Motor neuron (in vitro differentiated cells): Measurements from ENCODE around the gene MAP3K3. TPM values are rescaled to one million over a fixed set of nuclear protein-coding genes. Genes with fewer than 3 reads are reported as not detected.

Source experiments
- ATAC-seq, 8 experiments: fragments of 200-7000 bp; cut with Tn5 transposase; replicated peaks in 6 of 8; 2 replicates each; pipeline ENCODE4 v1.8.0; 2021; ENCODE audit warnings: mild to moderate bottlenecking in 8 of 8, moderate library complexity in 8 of 8
- H3K27ac ChIP-seq, 2 donors: fragments of 250-450 bp; sonication (Bioruptor Pico); 2 replicates each; pipeline ENCODE4 v1.9.0; 2021; ENCODE audit warnings: antibody characterized with exemption in 2 of 2, mild to moderate bottlenecking in 2 of 2, moderate library complexity in 1 of 2
- H3K4me1 ChIP-seq, 2 donors: fragments of 250-450 bp; sonication (Bioruptor Pico); replicated peaks in 1 of 2; 2 replicates each; pipeline ENCODE4 v1.6.1; 2021; ENCODE audit warnings: antibody characterized with exemption in 2 of 2, mild to moderate bottlenecking in 2 of 2, moderate library complexity in 1 of 2
- H3K4me3 ChIP-seq, 5 donors: fragments of 250-450 bp; sonication (Bioruptor Pico); 2 replicates each; pipeline ENCODE4 v1.9.0; 2021; ENCODE audit warnings: antibody characterized with exemption in 5 of 5, mild to moderate bottlenecking in 5 of 5, moderate library complexity in 4 of 5
- WGBS, 10 experiments: fragments of 450-650 bp; shearing (Covaris generic); methylation state at CpG; one replicate each; pipeline ENCODE4 v1.0.0; 2022; 5-methylcytosine and 5-hydroxymethylcytosine counted together
- in situ Hi-C, 9 experiments: fragments of 400-800 bp; cut with MboI; loops; one replicate each; pipeline ENCODE4 v1.15.0; 2021; ENCODE audit warnings: low sequenced_read_pairs in 9 of 9, low pct_unique_long_range_greater_than_20kb in 2 of 9; ENCODE audit not compliant: unreplicated experiment in 9 of 9
- total RNA-seq, 8 experiments: library from RNA; unstranded; fragments of 300-600 nt; gene quantifications; 2 replicates each; pipeline versions ENCODE4 v1.2.3 to v1.2.4, GENCODE V29; 2022

Gene MAP3K3
- total RNA-seq, 8 experiments from 2014 or later: 11.0 to 25.4 (median 15.1) TPM

DNA sequence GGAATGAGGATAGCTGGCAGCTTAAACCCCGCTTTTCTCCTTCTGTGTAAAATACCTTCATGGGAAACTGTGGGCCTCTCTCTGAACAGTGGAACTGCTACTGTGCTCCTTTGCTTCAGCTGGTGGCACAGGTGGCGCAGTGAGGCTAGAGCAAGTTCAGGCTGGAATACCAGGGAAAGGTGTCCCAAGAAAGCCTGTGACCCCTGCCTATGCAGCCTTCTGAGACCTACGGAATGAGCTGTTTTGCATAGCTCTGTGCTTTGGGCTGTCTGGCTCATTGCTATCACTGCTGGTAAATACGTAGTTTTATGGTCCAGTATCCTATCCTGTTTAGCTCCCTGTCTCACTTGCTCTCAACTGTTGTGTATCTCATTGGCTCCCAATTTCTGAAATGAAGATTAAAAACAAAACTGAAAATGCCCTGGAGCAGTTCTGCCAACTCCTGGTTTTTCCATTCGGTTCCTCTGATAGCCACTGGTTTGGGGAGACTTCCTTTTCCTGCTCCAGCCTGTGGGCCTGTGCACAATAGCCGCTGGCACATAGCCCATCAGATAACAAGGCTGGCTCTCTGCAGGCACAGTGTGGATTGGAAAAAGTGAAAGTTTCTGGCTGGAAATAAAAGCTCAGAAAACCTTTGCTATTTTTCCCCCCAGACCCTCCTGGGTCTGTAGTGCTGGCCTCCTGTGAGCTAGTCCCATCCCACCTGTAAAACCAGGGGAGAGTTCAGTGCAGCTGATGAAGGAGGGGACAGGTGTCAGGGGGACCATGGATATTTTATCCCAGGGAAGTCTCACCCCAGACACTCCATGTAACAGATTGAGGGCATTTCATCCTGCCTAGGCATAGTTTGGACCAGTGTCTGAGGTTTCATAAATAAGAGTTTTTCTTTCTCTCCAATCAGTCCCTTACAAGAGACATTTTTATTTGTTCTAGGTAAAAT, 53.7 kb downstream of the MAP3K3 start:
- in situ Hi-C loops: no loop called here
- H3K27ac ChIP-seq: no peak overlapping the region
- peak in 5 of 8 experiments; percentile 59 to 84 (median 69) for ATAC-seq
- WGBS, 10 experiments: 76 to 100% (median 90%) methylated on average over 1 to 5 of the region's 6 CpGs; no CpG with 5 or more reads in 2 of the 10 experiments
- no peaks in the 10 kb centered on the region for H3K4me1 ChIP-seq
- no peak overlapping the region for H3K4me3 ChIP-seq

DNA sequence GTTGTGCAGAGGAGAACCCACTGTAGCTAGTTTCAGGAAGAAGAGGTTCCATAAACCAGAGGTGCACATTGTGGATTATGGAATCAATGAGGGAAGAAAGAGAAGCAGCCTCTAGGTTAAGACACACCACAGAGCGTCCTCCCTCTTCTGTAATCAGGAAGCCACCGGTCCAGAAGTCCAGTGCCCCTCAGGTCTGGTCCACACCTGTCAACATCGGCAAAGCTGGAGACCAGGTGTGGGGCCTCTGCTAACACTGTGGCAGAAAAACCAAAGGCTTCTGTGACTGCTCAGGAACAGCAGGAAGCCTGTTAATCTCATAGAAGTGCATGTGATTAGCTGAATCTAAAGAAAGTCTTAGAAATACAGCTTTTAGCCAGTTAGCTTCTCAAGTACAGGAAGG, 54.4 kb downstream of the MAP3K3 start:
- Histone ChIP-seq H3K4me3 (no peak overlapping the region), H3K4me1 (no peaks in the 10 kb centered on the region), H3K27ac (no peak overlapping the region)
- WGBS, 10 experiments: 80 to 95% (median 86%) methylated on average over 2 to 3 of the region's 3 CpGs; no CpG with 5 or more reads in 5 of the 10 experiments
- in situ Hi-C loops: no loop called here
- ATAC-seq: no peak

GRCh38 chr17:63679214-63679613, 57.0 kb downstream of the MAP3K3 start:
- WGBS, 10 experiments: 90 to 100% (median 100%) methylated on average over 2 of the region's 5 CpGs; no CpG with 5 or more reads in 7 of the 10 experiments
- Histone ChIP-seq H3K4me3 (no peak overlapping the region), H3K4me1 (no peaks in the 10 kb centered on the region), H3K27ac (no peak overlapping the region)
- ATAC-seq: no peak
- in situ Hi-C loops: no loop called here

GRCh38 chr17:63680700-63681099, 58.5 kb downstream of the MAP3K3 start:
- no peak for ATAC-seq
- no peak overlapping the region for H3K27ac ChIP-seq
- no peak overlapping the region for H3K4me3 ChIP-seq
- 88 to 100% (median 100%) methylated on average over 1 of the region's 1 CpG; no CpG with 5 or more reads in 2 of the 10 experiments for WGBS, 10 experiments
- in situ Hi-C loops: no loop called here
- H3K4me1 ChIP-seq: no peaks in the 10 kb centered on the region

GRCh38 chr17:63681530-63681929, 59.3 kb downstream of the MAP3K3 start:
- no peak for ATAC-seq
- in situ Hi-C loops: no loop called here
- WGBS, 10 experiments: 60 to 100% (median 94%) methylated on average over 1 to 6 of the region's 8 CpGs; no CpG with 5 or more reads in 4 of the 10 experiments
- no peak overlapping the region for H3K4me3 ChIP-seq
- no peak overlapping the region for H3K27ac ChIP-seq
- no peaks in the 10 kb centered on the region for H3K4me1 ChIP-seq

- 75 to 100% (median 100%) methylated on average over 1 of the region's 1 CpG; no CpG with 5 or more reads in 6 of the 10 experiments for WGBS, 10 experiments
- no peak overlapping the region for H3K4me3 ChIP-seq
- no peak for ATAC-seq
- in situ Hi-C loops: no loop called here
- H3K27ac ChIP-seq: no peak overlapping the region
- H3K4me1 ChIP-seq: no peaks in the 10 kb centered on the region
These were observed 60.2 kb downstream of the MAP3K3 start for GRCh38 chr17:63682441-63682840.

DNA sequence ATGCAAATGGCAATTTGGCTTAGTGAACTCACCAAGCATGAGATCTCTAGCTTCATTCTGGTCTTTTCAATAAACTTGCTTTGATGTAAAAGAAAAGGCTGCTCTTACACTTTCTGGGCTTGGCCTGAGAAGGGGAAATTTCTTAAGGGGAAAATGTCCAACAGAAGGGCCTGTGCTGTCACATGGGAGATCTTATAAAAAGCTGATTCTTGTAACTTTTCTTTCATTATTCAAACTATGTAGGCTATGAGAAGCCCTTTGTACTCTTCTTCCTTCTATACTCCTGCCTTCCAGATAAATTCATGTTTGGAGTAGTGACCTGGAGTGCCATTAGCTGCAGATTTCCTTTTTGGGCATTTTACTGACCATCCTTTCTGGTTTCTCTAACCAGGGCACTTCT, 60.8 kb downstream of the MAP3K3 start:
- in situ Hi-C loops: no loop called here
- H3K4me3 ChIP-seq: no peak overlapping the region
- ATAC-seq: no peak
- H3K4me1 ChIP-seq: no peaks in the 10 kb centered on the region
- H3K27ac ChIP-seq: no peak overlapping the region

DNA sequence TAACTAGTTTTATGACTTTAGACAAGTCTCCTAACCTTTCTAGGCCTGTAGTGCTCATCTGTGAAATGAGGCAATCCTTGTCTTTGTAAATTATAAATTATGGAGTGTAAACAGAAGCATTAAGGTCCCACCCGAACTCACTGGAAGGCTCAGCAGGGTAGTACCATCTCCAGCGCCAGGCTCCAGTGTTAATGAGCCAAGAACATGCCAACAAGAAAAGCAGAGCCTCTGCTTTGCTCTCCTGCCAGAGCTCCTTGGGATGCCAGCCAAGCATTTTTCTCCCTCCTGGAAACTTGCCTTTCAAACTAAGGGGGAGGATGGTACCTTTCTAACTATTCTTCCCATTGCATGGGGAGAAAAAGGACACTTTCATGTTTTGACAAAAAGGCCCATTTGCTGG, 62.8 kb downstream of the MAP3K3 start:
- peak in 4 of 8 experiments; percentile 37 to 83 (median 58) for ATAC-seq
- no peaks in the 10 kb centered on the region for H3K4me1 ChIP-seq
- H3K27ac ChIP-seq: no peak overlapping the region
- in situ Hi-C loops: no loop called here
- WGBS, 10 experiments: 42 to 100% (median 63%) methylated on average over 1 to 2 of the region's 2 CpGs; no CpG with 5 or more reads in 7 of the 10 experiments
- H3K4me3 ChIP-seq: no peak overlapping the region

DNA sequence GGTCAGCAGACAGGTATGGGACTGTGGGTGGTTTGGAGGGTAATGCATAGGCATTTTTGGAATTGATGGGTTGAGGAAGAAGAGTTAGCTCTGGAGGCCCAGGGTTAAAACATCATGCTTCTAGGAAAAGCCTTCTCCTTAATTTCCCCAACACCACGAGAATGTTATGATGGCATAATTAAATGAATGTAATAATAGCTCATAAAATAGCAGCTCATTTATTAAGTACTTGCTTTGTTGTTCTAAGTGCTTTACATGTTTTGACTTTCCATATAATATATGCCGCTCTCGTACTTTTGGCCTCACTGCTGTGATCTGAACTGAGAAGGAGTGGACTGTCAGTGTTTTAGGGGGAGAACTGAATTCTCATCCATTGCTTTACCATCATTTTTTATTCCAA, 63.4 kb downstream of the MAP3K3 start:
- Histone ChIP-seq H3K4me1 (no peaks in the 10 kb centered on the region), H3K4me3 (no peak overlapping the region), H3K27ac (no peak overlapping the region)
- in situ Hi-C loops: no loop called here
- 83 to 100% (median 93%) methylated on average over 1 to 3 of the region's 3 CpGs; no CpG with 5 or more reads in 2 of the 10 experiments for WGBS, 10 experiments
- ATAC-seq: no peak

GRCh38 chr17:63686138-63686685, 64.0 kb downstream of the MAP3K3 start:
- no peak for ATAC-seq
- H3K4me3 ChIP-seq: no peak overlapping the region
- no peak overlapping the region for H3K27ac ChIP-seq
- 60 to 100% (median 100%) methylated on average over 1 to 3 of the region's 3 CpGs; no CpG with 5 or more reads in 2 of the 10 experiments for WGBS, 10 experiments
- in situ Hi-C loops: no loop called here
- no peaks in the 10 kb centered on the region for H3K4me1 ChIP-seq

DNA sequence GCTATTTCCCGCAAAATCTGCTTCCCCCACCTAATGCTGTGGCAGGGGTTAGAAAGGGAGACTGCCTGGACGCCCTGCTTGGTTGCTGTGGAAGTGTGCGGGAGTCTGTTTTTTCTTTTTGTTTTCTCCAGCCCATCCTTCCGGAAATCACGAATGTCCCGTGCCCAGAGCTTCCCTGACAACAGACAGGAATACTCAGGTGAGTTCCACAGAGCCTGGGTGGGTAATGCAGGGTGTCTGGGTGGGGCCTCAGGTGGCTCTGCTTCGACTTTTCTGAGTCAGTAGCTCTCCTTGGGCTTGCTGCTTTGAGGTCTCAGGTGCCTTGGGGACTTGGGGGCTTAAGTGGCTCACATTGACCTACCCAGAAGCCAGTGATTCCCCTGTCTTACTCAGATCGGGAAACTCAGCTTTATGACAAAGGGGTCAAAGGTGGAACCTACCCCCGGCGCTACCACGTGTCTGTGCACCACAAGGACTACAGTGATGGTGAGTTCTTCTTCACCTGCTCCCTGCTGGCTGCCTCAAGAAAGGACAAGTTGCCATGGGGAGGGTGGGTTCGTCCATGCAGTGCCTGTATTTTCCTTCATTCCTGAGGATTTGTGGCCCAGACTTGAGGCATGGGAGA, 66.3 kb downstream of the MAP3K3 start:
- ATAC-seq: no peak
- Histone ChIP-seq H3K4me3 (no peak overlapping the region), H3K4me1 (no peaks in the 10 kb centered on the region), H3K27ac (no peak overlapping the region)
- in situ Hi-C loops: no loop called here
- 80 to 100% (median 93%) methylated on average over 1 to 9 of the region's 12 CpGs; no CpG with 5 or more reads in 3 of the 10 experiments for WGBS, 10 experiments

GRCh38 chr17:63689479-63689878, 67.3 kb downstream of the MAP3K3 start:
- Histone ChIP-seq H3K27ac (no peak overlapping the region), H3K4me3 (no peak overlapping the region), H3K4me1 (peaks cover under 1 to 4% of the 10 kb centered on the region in 2 donors)
- in situ Hi-C loops: no loop called here
- WGBS, 10 experiments: 93 to 100% (median 95%) methylated on average over 4 to 13 of the region's 14 CpGs; no CpG with 5 or more reads in 5 of the 10 experiments
- no peak for ATAC-seq

GRCh38 chr17:63692195-63692816, 70.1 kb downstream of the MAP3K3 start:
- 98 to 100% (median 100%) methylated on average over 1 to 6 of the region's 11 CpGs; no CpG with 5 or more reads in 7 of the 10 experiments for WGBS, 10 experiments

More at GRCh38 chr17:63692195-63692816, 70.1 kb downstream of the MAP3K3 start:
- Histone ChIP-seq H3K4me3 (no peak overlapping the region), H3K27ac (no peak overlapping the region), H3K4me1 (peaks cover 2 to 9% of the 10 kb centered on the region in 2 donors)
- in situ Hi-C loops: no loop called here
- ATAC-seq: no peak
